ENCODE data around the gene KANSL3. TPM values are rescaled to one million over a fixed set of nuclear protein-coding genes. Genes with fewer than 3 reads are reported as not detected.

KANSL3 gene
- total and polyA plus RNA-seq, 2 donors (not counting 1 experiment from before 2014, with no cell fraction given): 22.2 to 56.9 TPM

- H4K20me1 ChIP-seq (ENCODE audit: control insufficient read depth, insufficient read depth, low read length, poor library complexity, severe bottlenecking): no peaks in the 10 kb centered on the region
- no peaks in the 10 kb centered on the region for H3K9me3 Mint-ChIP-seq (ENCODE audit: insufficient read depth)
- no peaks in the 10 kb centered on the region for H3K27me3 Mint-ChIP-seq
- intact Hi-C loops (cut with micrococcal nuclease): no loop called here
- DNase-seq: no peak
- no peak overlapping the region for H2AFZ ChIP-seq (ENCODE audit: insufficient read depth, low read depth, low read length, poor library complexity, severe bottlenecking)
- peaks cover 10 to 56% of the 10 kb centered on the region in 2 experiments for H3K36me3 ChIP-seq (replicated peaks in 1 of 2; ENCODE audit: control extremely low read depth in 1 of 2, control insufficient read depth in 1 of 2, extremely low read depth in 1 of 2, insufficient read depth in 2 of 2, low read length in 1 of 2)
- no peaks in the 10 kb centered on the region for H3K4me1 ChIP-seq (ENCODE audit: control insufficient read depth in 2 of 2, insufficient read depth in 2 of 2, low read length in 2 of 2)
- no peak overlapping the region for H3K4me2 ChIP-seq (replicated peaks; ENCODE audit: low read depth, low read length, poor library complexity, severe bottlenecking)
- no peak overlapping the region for H3K4me3 ChIP-seq (ENCODE audit: control extremely low read depth in 1 of 5, extremely low read depth in 1 of 5, insufficient read depth in 1 of 5, low read depth in 2 of 5, low read length in 4 of 5)
- H3K79me2 ChIP-seq (ENCODE audit: control insufficient read depth, insufficient read depth, low read length): no peaks in the 10 kb centered on the region
- POLR2A ChIA-PET: no interaction called here
- TF ChIP-seq EZH2 (IDR thresholded peaks at IDR 0.05; ENCODE audit: borderline replicate concordance, insufficient read depth, low read depth, low read length, poor library complexity, severe bottlenecking) (no peak), CTCF (IDR thresholded peaks at IDR 0.05) (no peak)
- no peaks in the 10 kb centered on the region for H3K4me1 Mint-ChIP-seq
- WGBS (ENCODE audit: insufficient coverage): 39% methylated on average over 3 of the region's 3 CpGs
- no peak overlapping the region for H3K9ac ChIP-seq (ENCODE audit: low read length)
- no peak for ATAC-seq (ENCODE audit: low read depth)
- no peaks in the 10 kb centered on the region for H3K27me3 ChIP-seq (replicated peaks in 1 of 4; ENCODE audit: control extremely low read depth in 1 of 4, control insufficient read depth in 3 of 4, insufficient read depth in 4 of 4, low read length in 3 of 4)
- no peak overlapping the region for H3K27ac Mint-ChIP-seq
- H3K4me3 Mint-ChIP-seq: no peak overlapping the region
- CTCF ChIA-PET: interaction anchor here (1.0 kb wide), 1 partner anchor 10 kb away, joined by 3 read pairs; no protein-coding TSS in a partner anchor
- H3K27ac ChIP-seq (ENCODE audit: low read length in 2 of 2): no peak overlapping the region
- no peaks in the 10 kb centered on the region for H3K9me3 ChIP-seq (ENCODE audit: control extremely low read depth in 1 of 3, control insufficient read depth in 2 of 3, insufficient read depth in 1 of 3, low read length in 2 of 3)
Measured at GRCh38 chr2:96594282-96594681, 43.8 kb downstream of the KANSL3 start.

- ChIA-PET CTCF (no interaction called here), POLR2A (no interaction called here)
- H2AFZ ChIP-seq (ENCODE audit: insufficient read depth, low read depth, low read length, poor library complexity, severe bottlenecking): no peak overlapping the region
- TF ChIP-seq CTCF (IDR thresholded peaks at IDR 0.05) (no peak), EZH2 (IDR thresholded peaks at IDR 0.05; ENCODE audit: borderline replicate concordance, insufficient read depth, low read depth, low read length, poor library complexity, severe bottlenecking) (no peak)
- ATAC-seq (ENCODE audit: low read depth) (no peak), DNase-seq (no peak)
- peaks cover 9 to 37% of the 10 kb centered on the region in 2 experiments for H3K36me3 ChIP-seq (replicated peaks in 1 of 2; ENCODE audit: control extremely low read depth in 1 of 2, control insufficient read depth in 1 of 2, extremely low read depth in 1 of 2, insufficient read depth in 2 of 2, low read length in 1 of 2)
- intact Hi-C loops (cut with micrococcal nuclease): no loop called here
- no peaks in the 10 kb centered on the region for H3K4me1 Mint-ChIP-seq
- no peak overlapping the region for H3K4me3 Mint-ChIP-seq
- H3K27me3 ChIP-seq (replicated peaks in 1 of 4; ENCODE audit: control extremely low read depth in 1 of 4, control insufficient read depth in 3 of 4, insufficient read depth in 4 of 4, low read length in 3 of 4): no peaks in the 10 kb centered on the region
- no peak overlapping the region for H3K9ac ChIP-seq (ENCODE audit: low read length)
- H3K4me3 ChIP-seq (ENCODE audit: control extremely low read depth in 1 of 5, extremely low read depth in 1 of 5, insufficient read depth in 1 of 5, low read depth in 2 of 5, low read length in 4 of 5): no peak overlapping the region
- H3K27ac Mint-ChIP-seq: no peak overlapping the region
- no peaks in the 10 kb centered on the region for H3K9me3 Mint-ChIP-seq (ENCODE audit: insufficient read depth)
- WGBS (ENCODE audit: insufficient coverage): no CpG with 5 or more reads among the region's 3 CpGs
- no peaks in the 10 kb centered on the region for H3K4me1 ChIP-seq (ENCODE audit: control insufficient read depth in 2 of 2, insufficient read depth in 2 of 2, low read length in 2 of 2)
- no peaks in the 10 kb centered on the region for H4K20me1 ChIP-seq (ENCODE audit: control insufficient read depth, insufficient read depth, low read length, poor library complexity, severe bottlenecking)
- H3K27ac ChIP-seq (ENCODE audit: low read length in 2 of 2): no peak overlapping the region
- no peaks in the 10 kb centered on the region for H3K9me3 ChIP-seq (ENCODE audit: control extremely low read depth in 1 of 3, control insufficient read depth in 2 of 3, insufficient read depth in 1 of 3, low read length in 2 of 3)
- no peaks in the 10 kb centered on the region for H3K27me3 Mint-ChIP-seq
- no peak overlapping the region for H3K4me2 ChIP-seq (replicated peaks; ENCODE audit: low read depth, low read length, poor library complexity, severe bottlenecking)
- no peaks in the 10 kb centered on the region for H3K79me2 ChIP-seq (ENCODE audit: control insufficient read depth, insufficient read depth, low read length)
Measured at GRCh38 chr2:96591494-96591893, 46.6 kb downstream of the KANSL3 start.
